ENCODE data around the gene MRPL17. TPM values are rescaled to one million over a fixed set of nuclear protein-coding genes. Genes with fewer than 3 reads are reported as not detected.

The MRPL17 gene
- total RNA-seq, 1 experiment from 2014 or later = 75.0 TPM

- H4K20me1 ChIP-seq (ENCODE audit: insufficient read depth) = no peaks in the 10 kb centered on the region
- CTCF ChIA-PET = no interaction called here
- TF ChIP-seq ELF1 (IDR thresholded peaks at IDR 0.05; ENCODE audit: borderline replicate concordance, low read depth) (no peak), REST (IDR thresholded peaks at IDR 0.05; ENCODE audit: low read depth) (no peak)
Observed at GRCh38 chr11:6632116-6633073, 50.7 kb downstream of the MRPL17 start.

GRCh38 chr11:6631361-6631890 is 51.7 kb downstream of the MRPL17 start:
- H3K9me3 ChIP-seq (ENCODE audit: control insufficient read depth in 1 of 2, insufficient read depth in 1 of 2, low read depth in 1 of 2, low read length in 2 of 2) = no peaks in the 10 kb centered on the region
- no peak overlapping the region for H3K4me3 ChIP-seq (replicated peaks in 1 of 2; ENCODE audit: low read depth in 1 of 2, low read length in 2 of 2)
- H4K20me1 ChIP-seq (ENCODE audit: insufficient read depth) = no peaks in the 10 kb centered on the region
- H2AFZ ChIP-seq (ENCODE audit: low read depth, low read length, poor library complexity, severe bottlenecking) = no peak overlapping the region
- no TSS peak for BruUV-seq (replicated peaks)
- H3K4me1 ChIP-seq (ENCODE audit: control insufficient read depth in 1 of 2, insufficient read depth in 2 of 2, low read length in 2 of 2) = peaks cover 6 to 10% of the 10 kb centered on the region in 2 experiments; a peak in 3 of 4 replicates
- no peaks in the 10 kb centered on the region for H3K27me3 ChIP-seq (ENCODE audit: insufficient read depth, low read length)
- no peak overlapping the region for H3K9ac ChIP-seq (ENCODE audit: low read length)
- no peaks in the 10 kb centered on the region for H3K79me2 ChIP-seq (ENCODE audit: insufficient read depth, low read length)
- H3K36me3 ChIP-seq (ENCODE audit: control insufficient read depth in 1 of 2, insufficient read depth in 2 of 2, low read length in 2 of 2) = no peaks in the 10 kb centered on the region
- H3K27ac ChIP-seq (ENCODE audit: low read depth, low read length) = no peak overlapping the region
- ChIA-PET CTCF (no interaction called here), RAD21 (ENCODE audit: low non-redundant PET in 1 of 2, low total read pairs in 2 of 2, uncharacterized antibody in 2 of 2, unreplicated experiment in 2 of 2) (no interaction called here), POLR2A (no interaction called here)
- H3K4me2 ChIP-seq (ENCODE audit: low read length) = no peak overlapping the region
- ATAC-seq (no peak), DNase-seq (ENCODE audit: low read depth, low spot score) (no peak)
- intact Hi-C loops (cut with micrococcal nuclease) = no loop called here
- no peaks in the 10 kb centered on the region for H3K9me2 ChIP-seq (ENCODE audit: insufficient read depth)
- TF ChIP-seq JUND (IDR thresholded peaks at IDR 0.05) (no peak), EGR1 (IDR thresholded peaks at IDR 0.05; ENCODE audit: low read depth) (no peak), ATF3 (IDR thresholded peaks at IDR 0.05) (no peak), ELF1 (IDR thresholded peaks at IDR 0.05; ENCODE audit: borderline replicate concordance, low read depth) (no peak), ZFX (IDR thresholded peaks at IDR 0.05) (no peak), POLR2A (IDR thresholded peaks at IDR 0.05; ENCODE audit: borderline replicate concordance, extremely low read depth, insufficient read depth, insufficient read length) (no peak), ZBTB33 (IDR thresholded peaks at IDR 0.05; ENCODE audit: extremely low read depth, insufficient replicate concordance, low read length) (no peak), POLR2AphosphoS5 (IDR thresholded peaks at IDR 0.05; ENCODE audit: low read depth, low read length) (no peak), TCF7L2 (IDR thresholded peaks at IDR 0.05; ENCODE audit: borderline replicate concordance, extremely low read depth, insufficient read depth, insufficient read length) (no peak), EZH2phosphoT487 (IDR thresholded peaks at IDR 0.05; ENCODE audit: borderline replicate concordance) (no peak), ZNF274 (IDR thresholded peaks at IDR 0.05; ENCODE audit: low read depth, low read length) (no peak), SRF (IDR thresholded peaks at IDR 0.05; ENCODE audit: low read depth) (no peak)

More at GRCh38 chr11:6632116-6633073, 50.7 kb downstream of the MRPL17 start:
- no TSS peak for BruUV-seq (replicated peaks)
- Histone ChIP-seq H3K36me3 (ENCODE audit: control insufficient read depth in 1 of 2, insufficient read depth in 2 of 2, low read length in 2 of 2) (no peaks in the 10 kb centered on the region), H3K79me2 (ENCODE audit: insufficient read depth, low read length) (no peaks in the 10 kb centered on the region), H2AFZ (ENCODE audit: low read depth, low read length, poor library complexity, severe bottlenecking) (no peak overlapping the region), H3K9me3 (ENCODE audit: control insufficient read depth in 1 of 2, insufficient read depth in 1 of 2, low read depth in 1 of 2, low read length in 2 of 2) (no peaks in the 10 kb centered on the region), H3K4me2 (ENCODE audit: low read length) (no peak overlapping the region), H3K9me2 (ENCODE audit: insufficient read depth) (no peaks in the 10 kb centered on the region), H3K27ac (ENCODE audit: low read depth, low read length) (no peak overlapping the region), H3K4me3 (replicated peaks in 1 of 2; ENCODE audit: low read depth in 1 of 2, low read length in 2 of 2) (no peak overlapping the region), H3K9ac (ENCODE audit: low read length) (no peak overlapping the region), H3K27me3 (ENCODE audit: insufficient read depth, low read length) (no peaks in the 10 kb centered on the region), H3K4me1 (ENCODE audit: control insufficient read depth in 1 of 2, insufficient read depth in 2 of 2, low read length in 2 of 2) (peaks cover 6 to 10% of the 10 kb centered on the region in 2 experiments; a peak in 3 of 4 replicates)
- POLR2A ChIA-PET = no interaction called here
- intact Hi-C loops (cut with micrococcal nuclease) = no loop called here
- no peak for DNase-seq (ENCODE audit: low read depth, low spot score)
- RAD21 ChIA-PET (ENCODE audit: low non-redundant PET in 1 of 2, low total read pairs in 2 of 2, uncharacterized antibody in 2 of 2, unreplicated experiment in 2 of 2) = no interaction called here
- no peak for ATAC-seq
